CD14-positive monocyte (primary cell): ENCODE data around the gene IFNE. TPM values are rescaled to one million over a fixed set of nuclear protein-coding genes. Genes with fewer than 3 reads are reported as not detected.

ENCODE experiments used
- DNase-seq, 3 donors: peaks; one replicate each; pipeline ENCODE4 v3.0.0-alpha.2; 2011 to 2022
- H2AFZ ChIP-seq: 2 replicates; pipeline ENCODE4 v1.6.0; 2012; ENCODE audit warnings: mild to moderate bottlenecking, low read depth, low read length, inconsistent platforms; ENCODE audit not compliant: insufficient read depth, poor library complexity, severe bottlenecking
- H3K27ac ChIP-seq, 2 donors: 1 replicate in 1 of 2; 2 replicates in 1 of 2; pipeline ENCODE4 v1.5.1; 2012 to 2013; ENCODE audit warnings: low read length in 2 of 2, control low read depth in 1 of 2, inconsistent platforms in 1 of 2, low read depth in 1 of 2, mild to moderate bottlenecking in 1 of 2
- H3K27me3 ChIP-seq, 2 donors: one replicate each; pipeline versions ENCODE4 v1.6.0 to v1.6.1; 2011 to 2013; ENCODE audit warnings: low read length in 2 of 2; ENCODE audit not compliant: control insufficient read depth in 2 of 2, insufficient read depth in 2 of 2
- H3K36me3 ChIP-seq, 2 donors: replicated peaks in 1 of 2; 1 replicate in 1 of 2; 2 replicates in 1 of 2; pipeline versions ENCODE4 v1.5.1 to v1.6.1; 2012 to 2013; ENCODE audit warnings: low read length in 2 of 2, control low read depth in 1 of 2, inconsistent platforms in 1 of 2, mild to moderate bottlenecking in 1 of 2; ENCODE audit not compliant: insufficient read depth in 2 of 2, control insufficient read depth in 1 of 2
- H3K4me1 ChIP-seq, 2 donors: 1 replicate in 1 of 2; 2 replicates in 1 of 2; pipeline versions ENCODE4 v1.5.1 to v1.6.1; 2012 to 2013; ENCODE audit warnings: low read length in 2 of 2, control low read depth in 1 of 2, inconsistent platforms in 1 of 2, mild to moderate bottlenecking in 1 of 2, moderate library complexity in 1 of 2; ENCODE audit not compliant: insufficient read depth in 2 of 2, control insufficient read depth in 1 of 2
- H3K4me2 ChIP-seq: replicated peaks from 2 replicates; pipeline ENCODE3; 2012; ENCODE audit warnings: low read length, moderate library complexity, mild to moderate bottlenecking; ENCODE audit not compliant: poor library complexity, severe bottlenecking; ENCODE audit errors: extremely low read depth
- H3K4me3 ChIP-seq, 3 experiments: fragments of 200-600 bp in 1 of 3; sonication (generic) in 1 of 3; replicated peaks in 1 of 3; 1 replicate in 2 of 3; 2 replicates in 1 of 3; pipeline ENCODE4 v1.5.1; 2011 to 2013; ENCODE audit warnings: low read length in 3 of 3, mild to moderate bottlenecking in 3 of 3, control low read depth in 2 of 3, low read depth in 2 of 3, inconsistent platforms in 1 of 3, moderate library complexity in 1 of 3
- H3K79me2 ChIP-seq: 2 replicates; pipeline ENCODE4 v1.6.0; 2012; ENCODE audit warnings: mild to moderate bottlenecking, control low read depth, inconsistent platforms, low read length, moderate library complexity; ENCODE audit not compliant: insufficient read depth
- H3K9ac ChIP-seq: 2 replicates; pipeline ENCODE4 v1.6.0; 2017; ENCODE audit warnings: low read length, mild to moderate bottlenecking; ENCODE audit not compliant: insufficient read depth, poor library complexity, severe bottlenecking
- H3K9me3 ChIP-seq, 2 donors: replicated peaks in 1 of 2; 1 replicate in 1 of 2; 2 replicates in 1 of 2; pipeline versions ENCODE4 v1.5.1 to v1.6.1; 2012 to 2013; ENCODE audit warnings: low read length in 2 of 2, control low read depth in 1 of 2; ENCODE audit not compliant: control insufficient read depth in 1 of 2, insufficient read depth in 1 of 2
- H4K20me1 ChIP-seq: 2 replicates; pipeline ENCODE4 v1.6.0; 2012; ENCODE audit warnings: mild to moderate bottlenecking, low read length, control low read depth, moderate library complexity; ENCODE audit not compliant: insufficient read depth
- H3K27ac Mint-ChIP-seq, 7 donors: one replicate each; pipeline ENCODE4 v1.8.0; 2020; ENCODE audit warnings: mild to moderate bottlenecking in 7 of 7, mixed read lengths in 7 of 7, moderate library complexity in 6 of 7, inconsistent platforms in 2 of 7
- H3K27me3 Mint-ChIP-seq, 3 donors: one replicate each; pipeline ENCODE4 v1.8.0; 2021 to 2022; ENCODE audit warnings: low read depth in 3 of 3, mild to moderate bottlenecking in 3 of 3, mixed read lengths in 3 of 3, moderate library complexity in 3 of 3, inconsistent platforms in 1 of 3
- H3K36me3 Mint-ChIP-seq, 2 donors: one replicate each; pipeline ENCODE4 v1.8.0; 2020; ENCODE audit warnings: mixed read lengths in 2 of 2, inconsistent platforms in 1 of 2, mild to moderate bottlenecking in 1 of 2
- H3K4me1 Mint-ChIP-seq: one replicate; pipeline ENCODE4 v1.8.0; 2020; ENCODE audit warnings: mild to moderate bottlenecking, mixed read lengths
- H3K4me3 Mint-ChIP-seq, 2 donors: one replicate each; pipeline ENCODE4 v1.8.0; 2020; ENCODE audit warnings: mild to moderate bottlenecking in 2 of 2, mixed read lengths in 2 of 2, moderate library complexity in 1 of 2
- H3K9me3 Mint-ChIP-seq, 7 donors: one replicate each; pipeline ENCODE4 v1.8.0; 2020 to 2022; ENCODE audit warnings: mixed read lengths in 7 of 7, mild to moderate bottlenecking in 6 of 7, moderate library complexity in 6 of 7, inconsistent platforms in 2 of 7
- CTCF ChIP-seq: fragments of 200-600 bp; IDR thresholded peaks from one replicate; pipeline ENCODE4 v1.8.0; 2022; ENCODE audit warnings: antibody characterized with exemption, mild to moderate bottlenecking
- WGBS: methylation state at CpG from one replicate; pipeline ENCODE4 v1.1.5; 2013; ENCODE audit warnings: missing lambda C conversion rate; ENCODE audit not compliant: insufficient coverage; 5-methylcytosine and 5-hydroxymethylcytosine counted together
- intact Hi-C, 2 donors: fragments of 100-400 bp; cut with micrococcal nuclease; formaldehyde crosslinking; loops; one replicate each; pipeline versions ENCODE4 v1.15.0 to v1.15.1; 2023
- polyA plus RNA-seq, 3 donors: library from polyadenylated mRNA; depleted of rRNA in 1 of 3; unstranded in 2 of 3; stranded (reverse) in 1 of 3; fragments of 300-500 nt in 2 of 3; fragments of >200 nt in 1 of 3; fragmentation: Illumina TruSeq in 2 of 3; gene quantifications; 1 replicate in 2 of 3; 2 replicates in 1 of 3; pipeline ENCODE4 v1.2.3, GENCODE V29; 2012 to 2021

Gene IFNE
- polyA plus RNA-seq, 3 donors: not detected

DNA sequence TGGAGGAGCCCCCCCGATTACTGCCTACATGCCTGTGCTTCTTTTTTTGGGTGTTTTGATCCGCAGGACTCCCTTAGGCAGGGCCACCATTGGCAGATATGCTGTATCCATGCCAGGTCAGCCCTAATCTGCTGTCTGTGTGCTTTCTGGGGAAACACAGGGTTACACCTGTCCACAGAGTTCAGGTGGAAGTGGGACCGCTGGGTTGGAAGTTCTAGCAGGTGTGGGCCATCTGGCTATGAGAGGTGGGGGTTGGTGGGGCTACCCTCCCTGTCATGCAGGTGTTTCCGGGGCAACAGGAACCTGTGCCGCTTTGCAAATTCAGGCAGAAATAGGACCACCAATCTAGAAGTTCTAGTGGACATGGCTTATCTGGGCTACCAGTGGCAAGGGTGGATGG lies 17.0 kb downstream of the IFNE start:
- no peaks in the 10 kb centered on the region for H4K20me1 ChIP-seq
- no peak overlapping the region for H3K27ac ChIP-seq
- Mint-ChIP-seq H3K27ac (no peak overlapping the region), H3K4me1 (no peaks in the 10 kb centered on the region), H3K4me3 (no peak overlapping the region), H3K36me3 (no peaks in the 10 kb centered on the region), H3K27me3 (peaks cover 2 to 12% (median 3%) of the 10 kb centered on the region in 3 donors), H3K9me3 (peaks cover 2 to 13% (median 8%) of the 10 kb centered on the region in 7 donors)
- no peaks in the 10 kb centered on the region for H3K36me3 ChIP-seq
- H3K4me2 ChIP-seq: no peak overlapping the region
- intact Hi-C loops: no loop called here
- H3K27me3 ChIP-seq: no peaks in the 10 kb centered on the region
- H3K9me3 ChIP-seq: peaks cover 0 to 5% of the 10 kb centered on the region in 2 donors
- H3K4me3 ChIP-seq: no peak overlapping the region
- H2AFZ ChIP-seq: no peak overlapping the region
- 97% methylated on average over 4 of the region's 5 CpGs for WGBS
- no peak overlapping the region for H3K9ac ChIP-seq
- H3K79me2 ChIP-seq: no peaks in the 10 kb centered on the region
- no peaks in the 10 kb centered on the region for H3K4me1 ChIP-seq
- no peak for TF ChIP-seq CTCF
- DNase-seq: no peak

DNA sequence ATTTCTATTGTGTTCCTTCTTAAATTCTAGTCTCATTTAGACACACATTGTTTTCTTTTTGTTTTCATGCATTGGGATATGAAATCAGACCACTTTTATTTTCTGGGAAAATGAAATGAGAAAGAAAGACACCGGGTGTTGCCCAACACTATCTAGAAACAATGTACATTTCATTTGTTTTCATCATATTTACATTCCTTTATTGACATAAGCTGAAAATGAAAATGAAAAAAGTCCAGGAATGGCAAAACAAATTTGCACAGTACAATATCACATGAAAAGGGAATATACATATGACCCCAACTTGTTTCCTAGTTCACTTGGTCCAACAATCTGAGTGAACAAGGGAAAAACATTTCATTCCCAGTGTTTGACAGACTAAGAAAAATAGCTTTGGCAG lies 20.7 kb downstream of the IFNE start:
- Histone ChIP-seq H3K9ac (no peak overlapping the region), H3K4me3 (no peak overlapping the region), H3K4me2 (no peak overlapping the region), H3K4me1 (no peaks in the 10 kb centered on the region), H2AFZ (no peak overlapping the region), H3K27me3 (no peaks in the 10 kb centered on the region), H3K27ac (no peak overlapping the region), H3K9me3 (peaks cover 0 to 5% of the 10 kb centered on the region in 2 donors), H3K36me3 (no peaks in the 10 kb centered on the region), H4K20me1 (no peaks in the 10 kb centered on the region), H3K79me2 (no peaks in the 10 kb centered on the region)
- no CpG with 5 or more reads among the region's 1 CpG for WGBS
- no peak overlapping the region for H3K27ac Mint-ChIP-seq
- no peaks in the 10 kb centered on the region for H3K36me3 Mint-ChIP-seq
- peaks cover 0 to 10% (median 6%) of the 10 kb centered on the region in 3 donors for H3K27me3 Mint-ChIP-seq
- H3K9me3 Mint-ChIP-seq: peaks cover 2 to 14% (median 9%) of the 10 kb centered on the region in 7 donors
- no peak for DNase-seq
- intact Hi-C loops: no loop called here
- H3K4me1 Mint-ChIP-seq: no peaks in the 10 kb centered on the region
- no peak overlapping the region for H3K4me3 Mint-ChIP-seq
- TF ChIP-seq CTCF: no peak
